Neural progenitor cell (in vitro differentiated cells): ENCODE results near the gene ASXL1.

Experiments
- CTCF ChIP-seq: fragments of 200-600 bp; sonication (generic); IDR thresholded peaks from 2 replicates; pipeline ENCODE4 v1.5.1; 2017; ENCODE audit warnings: antibody characterized with exemption, mild to moderate bottlenecking
- EZH2 ChIP-seq: fragments of 200-600 bp; sonication (generic); IDR thresholded peaks from 2 replicates; pipeline ENCODE4 v1.6.1; 2017; ENCODE audit warnings: antibody characterized with exemption, mild to moderate bottlenecking, moderate library complexity
- EZH2phosphoT487 ChIP-seq: fragments of 200-600 bp; sonication (generic); IDR thresholded peaks from 2 replicates; pipeline ENCODE4 v1.6.1; 2017; ENCODE audit warnings: antibody characterized with exemption

GRCh38 chr20:32474009-32474716 is 116.0 kb downstream of the ASXL1 start:
- TF ChIP-seq CTCF (no peak), EZH2 (no peak), EZH2phosphoT487 (no peak)
